ENCODE measurements around the gene NPAT. TPM values are rescaled to one million over a fixed set of nuclear protein-coding genes. Genes with fewer than 3 reads are reported as not detected.

Gene NPAT
- total and polyA plus RNA-seq, 2 of the 13 experiments (the other 11 are each of a cell fraction or from before 2014, with no cell fraction given), result 4.4 to 11.2 TPM

- Histone ChIP-seq H4K20me1 (ENCODE audit: insufficient read depth, low read length) (no peaks in the 10 kb centered on the region), H3K27ac (ENCODE audit: extremely low read length, insufficient read depth, low read length) (no peak overlapping the region), H3K9me3 (ENCODE audit: low read length) (no peaks in the 10 kb centered on the region), H3K9ac (ENCODE audit: insufficient read depth, low read depth, low read length) (no peak overlapping the region), H3K4me3 (replicated peaks in 1 of 3; ENCODE audit: insufficient read depth in 1 of 3, low read depth in 2 of 3, low read length in 3 of 3) (no peak overlapping the region), H3K27me3 (ENCODE audit: control insufficient read depth in 1 of 2, insufficient read depth in 2 of 2, low read length in 2 of 2) (no peaks in the 10 kb centered on the region), H3K36me3 (replicated peaks in 1 of 2; ENCODE audit: control insufficient read depth in 1 of 2, insufficient read depth in 2 of 2, low read length in 2 of 2) (peaks cover 5 to 21% of the 10 kb centered on the region in 2 experiments; a peak in 4 of 5 replicates), H3K4me2 (ENCODE audit: low read depth, low read length) (no peak overlapping the region), H3K79me2 (ENCODE audit: insufficient read depth, low read length) (no peaks in the 10 kb centered on the region), H2AFZ (ENCODE audit: low read length) (no peak overlapping the region), H3K4me1 (ENCODE audit: insufficient read depth, low read length) (peaks cover 16% of the 10 kb centered on the region)
- ATAC-seq (no peak), FAIRE-seq (no peak), DNase-seq (ENCODE audit: low spot score) (no peak)
- ChIA-PET POLR2A (no interaction called here), CTCF (ENCODE audit: low intra/inter-chr PET ratio, low total read pairs) (no interaction called here)
- TF ChIP-seq FOSL2 (CRISPR knock-in tag; IDR thresholded peaks at IDR 0.05) (no peak), MAFF (IDR thresholded peaks at IDR 0.05; ENCODE audit: low read depth, low read length) (no peak), RORA (CRISPR knock-in tag; IDR thresholded peaks at IDR 0.05) (no peak), ZNF597 (CRISPR knock-in tag; IDR thresholded peaks at IDR 0.05) (no peak), SNAPC5 (CRISPR knock-in tag; IDR thresholded peaks at IDR 0.05; ENCODE audit: borderline replicate concordance) (no peak), RBAK (CRISPR knock-in tag; IDR thresholded peaks at IDR 0.05) (no peak), SP2 (CRISPR knock-in tag; IDR thresholded peaks at IDR 0.05) (no peak), MZF1 (CRISPR knock-in tag; IDR thresholded peaks at IDR 0.05; ENCODE audit: borderline replicate concordance) (no peak), PRDM15 (CRISPR knock-in tag; IDR thresholded peaks at IDR 0.05) (no peak), ZSCAN31 (CRISPR knock-in tag; IDR thresholded peaks at IDR 0.05; ENCODE audit: low read depth) (no peak), SALL2 (CRISPR knock-in tag; IDR thresholded peaks at IDR 0.05) (no peak), KDM3A (CRISPR knock-in tag; IDR thresholded peaks at IDR 0.05; ENCODE audit: low read depth) (no peak), RBM22 (optimal IDR thresholded peaks at IDR 0.05; ENCODE audit: low read length) (no peak)
- TF ChIP-seq, protein P1, sequence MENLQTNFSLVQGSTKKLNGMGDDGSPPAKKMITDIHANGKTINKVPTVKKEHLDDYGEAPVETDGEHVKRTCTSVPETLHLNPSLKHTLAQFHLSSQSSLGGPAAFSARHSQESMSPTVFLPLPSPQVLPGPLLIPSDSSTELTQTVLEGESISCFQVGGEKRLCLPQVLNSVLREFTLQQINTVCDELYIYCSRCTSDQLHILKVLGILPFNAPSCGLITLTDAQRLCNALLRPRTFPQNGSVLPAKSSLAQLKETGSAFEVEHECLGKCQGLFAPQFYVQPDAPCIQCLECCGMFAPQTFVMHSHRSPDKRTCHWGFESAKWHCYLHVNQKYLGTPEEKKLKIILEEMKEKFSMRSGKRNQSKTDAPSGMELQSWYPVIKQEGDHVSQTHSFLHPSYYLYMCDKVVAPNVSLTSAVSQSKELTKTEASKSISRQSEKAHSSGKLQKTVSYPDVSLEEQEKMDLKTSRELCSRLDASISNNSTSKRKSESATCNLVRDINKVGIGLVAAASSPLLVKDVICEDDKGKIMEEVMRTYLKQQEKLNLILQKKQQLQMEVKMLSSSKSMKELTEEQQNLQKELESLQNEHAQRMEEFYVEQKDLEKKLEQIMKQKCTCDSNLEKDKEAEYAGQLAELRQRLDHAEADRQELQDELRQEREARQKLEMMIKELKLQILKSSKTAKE (CRISPR knock-in tag; IDR thresholded peaks at IDR 0.05; ENCODE audit: borderline replicate concordance), result no peak
- in situ Hi-C loops (cut with HindIII; ENCODE audit: extremely low pct_ligation_motif_present, low pct_unique_long_range_greater_than_20kb), result no loop called here
- no TSS peak for BruUV-seq (replicated peaks)
- intact Hi-C loops (cut with micrococcal nuclease; ENCODE audit: unreplicated experiment), result no loop called here
- 100% methylated on average over 2 of the region's 2 CpGs for WGBS (ENCODE audit: low lambda C conversion rate)
These were observed 20.0 kb upstream of the NPAT start for GRCh38 chr11:108242422-108242821.

All from HepG2 (cell line).